Central memory CD8-positive, alpha-beta T cell (primary cell): ENCODE results near the gene PIP5K1C.

ENCODE experiments used
- ATAC-seq: fragments of 150-1000 bp; cut with Tn5 transposase; replicated peaks from 2 replicates; pipeline ENCODE4 v1.10.0; 2022; ENCODE audit warnings: mild to moderate bottlenecking, moderate FRiP score, moderate number of reproducible peaks; ENCODE audit not compliant: poor library complexity, severe bottlenecking; ENCODE audit errors: extremely low read depth
- DNase-seq, 2 donors: peaks; one replicate each; pipeline ENCODE4 v3.0.0; 2021; ENCODE audit warnings: low spot score in 2 of 2
- H3K27ac Mint-ChIP-seq: one replicate; pipeline ENCODE4 v1.8.0; 2022; ENCODE audit warnings: low read depth, mild to moderate bottlenecking, moderate library complexity, mixed read lengths
- H3K27me3 Mint-ChIP-seq: one replicate; pipeline ENCODE4 v1.8.0; 2022; ENCODE audit warnings: mixed read lengths
- H3K36me3 Mint-ChIP-seq: one replicate; pipeline ENCODE4 v1.8.0; 2022; ENCODE audit warnings: mild to moderate bottlenecking, moderate library complexity, mixed read lengths; ENCODE audit not compliant: insufficient read depth
- H3K4me1 Mint-ChIP-seq: one replicate; pipeline ENCODE4 v1.8.0; 2022; ENCODE audit warnings: mixed read lengths
- H3K4me3 Mint-ChIP-seq: one replicate; pipeline ENCODE4 v1.8.0; 2022; ENCODE audit warnings: mild to moderate bottlenecking, moderate library complexity, mixed read lengths
- H3K9me3 Mint-ChIP-seq: one replicate; pipeline ENCODE4 v1.8.0; 2022; ENCODE audit warnings: mixed read lengths

The PIP5K1C gene

DNA sequence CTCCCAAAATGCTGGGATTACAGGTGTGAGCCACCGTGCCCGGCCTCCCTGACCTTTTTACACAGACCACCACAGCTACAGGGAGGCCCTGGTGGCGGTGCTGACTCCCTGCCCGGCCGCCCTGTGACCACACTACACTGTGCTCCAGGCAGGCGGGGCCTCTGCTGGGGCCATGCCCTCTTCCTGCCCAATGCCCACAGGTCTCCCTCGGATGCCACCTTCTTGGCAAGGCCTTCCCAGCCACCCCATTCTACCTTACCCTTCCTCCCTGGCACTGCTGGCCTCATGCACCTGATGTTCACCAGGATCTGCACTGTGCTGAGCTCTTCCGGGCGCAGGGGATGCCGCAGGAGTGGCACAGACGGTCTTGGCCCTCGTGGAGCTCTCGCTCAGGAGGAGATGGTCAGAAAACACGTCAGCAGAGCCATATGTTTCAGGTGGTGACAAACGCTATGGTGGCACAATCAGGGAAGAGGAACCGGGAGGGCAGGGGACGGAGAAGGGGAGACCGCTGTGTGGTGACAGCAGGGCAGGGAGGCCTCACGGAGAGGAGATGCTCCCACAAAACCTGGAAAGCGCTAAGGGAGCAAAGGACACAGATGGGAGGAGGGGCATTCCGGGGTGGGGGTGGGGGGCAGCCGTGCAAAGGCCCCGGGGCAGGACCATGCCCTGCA, 4.1 kb downstream of the PIP5K1C start:
- Mint-ChIP-seq H3K36me3 (peaks cover 2% of the 10 kb centered on the region), H3K4me3 (no peak overlapping the region), H3K27ac (no peak overlapping the region), H3K27me3 (no peaks in the 10 kb centered on the region), H3K9me3 (no peaks in the 10 kb centered on the region), H3K4me1 (peaks cover 63% of the 10 kb centered on the region)
- ATAC-seq (no peak), DNase-seq (no peak)

- Mint-ChIP-seq H3K27ac (no peak overlapping the region), H3K9me3 (no peaks in the 10 kb centered on the region), H3K4me3 (no peak overlapping the region), H3K4me1 (peaks cover 63% of the 10 kb centered on the region), H3K27me3 (no peaks in the 10 kb centered on the region), H3K36me3 (peaks cover 2% of the 10 kb centered on the region)
- no peak for DNase-seq
- ATAC-seq: no peak
Observed at GRCh38 chr19:3695124-3695733, 5.0 kb downstream of the PIP5K1C start.

DNA sequence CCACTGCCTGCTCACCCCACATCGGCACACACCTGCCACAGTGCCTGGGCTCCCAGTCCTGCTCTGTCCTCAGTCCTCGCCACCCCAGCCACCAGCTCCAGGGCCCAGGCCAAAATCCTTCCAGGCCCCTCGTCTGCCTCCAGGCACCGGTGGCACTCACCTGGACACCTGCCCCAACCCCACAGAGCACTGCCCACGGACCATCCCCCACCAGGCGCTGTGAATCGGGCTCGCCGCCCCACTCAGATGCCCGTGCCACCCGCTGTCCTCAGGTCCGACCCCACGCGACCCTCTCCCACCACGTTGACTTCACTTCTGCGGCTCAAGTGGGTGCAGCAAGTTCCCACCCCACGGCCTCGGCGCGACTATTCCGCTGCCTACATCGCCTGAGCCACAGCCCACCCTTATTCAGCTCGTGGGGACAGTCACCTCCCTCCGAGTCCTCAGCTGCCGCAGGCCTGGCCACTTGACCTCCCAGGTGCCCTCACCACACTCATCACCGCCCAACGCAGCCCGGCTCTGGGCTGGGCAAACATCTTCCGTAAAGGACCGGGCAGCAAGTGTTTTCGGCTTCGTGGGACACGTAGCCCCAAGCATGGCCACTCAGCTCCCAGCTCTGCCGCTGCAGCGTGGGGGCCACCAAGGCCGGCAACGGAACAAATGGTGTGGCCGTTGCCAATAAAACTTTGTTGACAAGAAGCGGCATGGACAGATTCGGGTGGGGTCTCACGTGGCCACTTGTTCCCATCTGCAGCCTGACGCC, 5.7 kb downstream of the PIP5K1C start:
- Mint-ChIP-seq H3K4me1 (peaks cover 69% of the 10 kb centered on the region), H3K27ac (peak overlapping the region; percentile 35), H3K36me3 (peaks cover 2% of the 10 kb centered on the region), H3K4me3 (no peak overlapping the region), H3K27me3 (no peaks in the 10 kb centered on the region), H3K9me3 (no peaks in the 10 kb centered on the region)
- DNase-seq: no peak
- no peak for ATAC-seq

DNA sequence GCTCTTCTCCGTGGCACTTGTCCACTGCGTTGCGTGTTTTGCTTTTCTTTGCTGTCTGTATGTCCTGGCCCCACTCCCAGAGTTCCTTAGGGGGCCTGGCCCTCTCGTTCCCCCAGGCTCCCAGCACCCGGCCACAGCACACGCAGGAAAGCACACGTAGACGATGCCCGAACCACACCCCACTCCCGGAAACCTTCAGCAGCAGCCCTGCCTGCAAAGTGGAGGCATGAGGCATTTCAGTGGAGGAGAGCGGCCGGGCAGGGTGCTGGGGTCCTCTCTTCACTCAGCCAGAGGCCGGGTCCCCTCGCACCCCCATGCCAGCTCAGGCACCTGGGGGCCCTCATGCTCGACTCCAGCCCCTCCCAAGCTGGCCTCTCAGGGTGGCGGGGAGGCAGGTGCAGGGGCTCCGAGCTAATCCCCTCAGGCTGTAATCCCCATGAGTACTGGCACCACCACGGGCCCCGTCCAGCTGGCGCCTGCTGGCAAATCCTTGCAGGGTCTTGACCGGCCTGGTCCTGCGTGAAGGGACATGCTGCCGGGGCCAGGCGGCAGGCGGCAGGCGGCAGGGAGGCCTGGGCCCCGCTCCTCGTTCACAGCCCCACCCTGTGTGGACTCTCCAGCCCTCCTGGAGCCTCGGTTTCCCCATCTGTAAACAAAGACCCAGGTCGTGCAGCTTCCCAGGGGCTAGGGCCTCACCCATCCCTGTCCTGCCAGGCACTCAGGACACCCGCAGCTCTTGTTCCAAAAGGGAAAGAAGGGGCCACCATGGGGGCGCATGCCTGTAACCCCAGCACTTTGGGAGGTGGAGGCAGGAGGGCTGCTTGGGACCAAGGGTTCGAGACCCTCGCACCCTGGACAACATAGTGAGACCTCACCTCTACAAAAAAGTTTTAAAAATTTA, 7.0 kb downstream of the PIP5K1C start:
- H3K4me3 Mint-ChIP-seq: no peak overlapping the region
- H3K4me1 Mint-ChIP-seq: peaks cover 65% of the 10 kb centered on the region
- no peaks in the 10 kb centered on the region for H3K9me3 Mint-ChIP-seq
- peaks cover 4% of the 10 kb centered on the region for H3K36me3 Mint-ChIP-seq
- no peaks in the 10 kb centered on the region for H3K27me3 Mint-ChIP-seq
- DNase-seq (no peak), ATAC-seq (no peak)
- no peak overlapping the region for H3K27ac Mint-ChIP-seq

DNA sequence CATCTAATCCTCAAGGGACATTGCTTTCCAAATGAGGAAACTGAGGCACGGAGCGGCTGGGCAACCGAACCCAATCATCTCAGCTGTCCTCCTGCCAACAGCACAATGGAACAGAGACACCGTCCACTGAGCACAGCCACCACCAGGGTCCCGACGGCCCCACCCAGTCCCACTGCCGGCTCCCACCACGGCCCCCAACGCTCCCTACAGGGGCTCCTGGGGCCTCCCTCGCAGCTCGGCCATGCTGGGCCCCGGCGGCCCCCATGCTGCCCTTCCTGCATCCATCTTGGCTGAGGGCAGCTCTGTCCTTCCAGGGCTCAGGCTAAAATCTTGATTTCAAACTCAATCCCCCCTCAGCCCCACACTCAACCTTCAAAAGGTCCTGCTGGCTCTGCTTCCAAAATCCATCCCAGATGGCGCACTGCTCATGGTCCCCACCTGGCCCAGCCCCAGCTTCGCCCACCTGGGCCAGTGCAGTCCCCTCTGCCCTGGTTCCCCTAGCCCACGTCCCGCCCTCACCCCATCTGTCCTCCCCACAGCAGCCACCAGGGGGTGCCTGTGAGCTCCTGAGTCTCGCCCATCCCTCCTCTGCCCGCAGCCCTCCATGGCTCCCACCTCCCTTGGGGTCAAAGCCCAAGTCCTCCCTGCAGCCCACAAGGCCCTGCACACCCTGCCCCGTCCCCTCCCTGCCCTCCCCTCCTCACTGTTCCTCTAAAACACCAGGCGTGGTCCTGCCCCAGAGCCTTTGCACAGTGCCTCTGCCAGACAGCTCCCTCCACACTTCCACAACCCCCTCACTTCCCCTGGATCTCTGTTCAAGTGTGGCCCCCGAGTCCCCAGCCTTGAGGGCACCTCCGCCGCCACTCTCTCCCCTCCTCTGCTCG, 7.9 kb downstream of the PIP5K1C start:
- no peaks in the 10 kb centered on the region for H3K9me3 Mint-ChIP-seq
- peaks cover 59% of the 10 kb centered on the region for H3K4me1 Mint-ChIP-seq
- no peaks in the 10 kb centered on the region for H3K27me3 Mint-ChIP-seq
- no peak overlapping the region for H3K4me3 Mint-ChIP-seq
- no peak for ATAC-seq
- no peak overlapping the region for H3K27ac Mint-ChIP-seq
- peak; percentile 23 to 46 for DNase-seq
- H3K36me3 Mint-ChIP-seq: peaks cover 4% of the 10 kb centered on the region

DNA sequence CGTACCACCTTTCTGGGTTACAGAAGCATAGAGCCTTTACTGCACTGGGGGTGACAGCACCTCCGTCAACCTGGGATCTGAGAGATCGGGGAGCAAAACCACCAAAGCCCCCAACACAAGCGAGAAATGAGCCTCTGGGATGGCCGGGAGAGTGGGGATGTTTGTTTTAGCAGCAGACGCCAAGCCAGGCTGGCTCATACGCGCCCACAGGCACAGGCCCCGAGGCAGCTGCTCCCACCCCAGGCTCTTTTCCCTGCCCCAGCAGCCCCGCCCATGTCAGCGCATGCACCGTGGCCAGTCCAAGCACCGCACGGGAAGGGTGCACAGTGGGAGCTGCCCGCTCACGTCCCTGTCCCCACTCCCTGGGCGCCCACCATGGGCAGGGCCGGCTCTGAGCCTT, 8.5 kb downstream of the PIP5K1C start:
- H3K36me3 Mint-ChIP-seq: peaks cover 4% of the 10 kb centered on the region
- no peaks in the 10 kb centered on the region for H3K9me3 Mint-ChIP-seq
- no peaks in the 10 kb centered on the region for H3K27me3 Mint-ChIP-seq
- no peak overlapping the region for H3K27ac Mint-ChIP-seq
- peaks cover 58% of the 10 kb centered on the region for H3K4me1 Mint-ChIP-seq
- H3K4me3 Mint-ChIP-seq: no peak overlapping the region
- ATAC-seq (no peak), DNase-seq (no peak)

DNA sequence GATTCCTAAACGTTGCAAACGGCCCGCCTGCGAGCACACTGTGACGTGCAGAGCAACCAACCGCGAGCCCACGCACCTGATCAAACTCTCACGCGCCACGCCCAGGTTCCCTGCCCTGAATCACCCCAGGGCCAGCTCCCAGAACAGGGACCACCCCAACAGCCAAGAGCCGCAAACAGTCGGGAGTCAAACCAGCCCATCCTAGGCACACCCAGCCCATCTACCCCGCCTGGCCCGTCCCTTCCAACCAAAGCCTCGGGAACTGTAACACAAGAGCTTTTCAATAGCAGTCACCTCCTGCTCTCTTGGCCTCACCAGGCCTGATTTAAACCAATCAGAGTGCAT, 8.9 kb downstream of the PIP5K1C start:
- DNase-seq: no peak
- Mint-ChIP-seq H3K4me3 (no peak overlapping the region), H3K9me3 (no peaks in the 10 kb centered on the region), H3K27ac (no peak overlapping the region), H3K27me3 (no peaks in the 10 kb centered on the region), H3K36me3 (peaks cover 4% of the 10 kb centered on the region), H3K4me1 (peaks cover 54% of the 10 kb centered on the region)
- ATAC-seq: no peak

- ATAC-seq (no peak), DNase-seq (no peak)
- Mint-ChIP-seq H3K36me3 (peaks cover 4% of the 10 kb centered on the region), H3K27ac (no peak overlapping the region), H3K4me1 (peaks cover 48% of the 10 kb centered on the region), H3K4me3 (no peak overlapping the region), H3K9me3 (no peaks in the 10 kb centered on the region), H3K27me3 (no peaks in the 10 kb centered on the region)
Observed at GRCh38 chr19:3690551-3691371, 9.5 kb downstream of the PIP5K1C start.

DNA sequence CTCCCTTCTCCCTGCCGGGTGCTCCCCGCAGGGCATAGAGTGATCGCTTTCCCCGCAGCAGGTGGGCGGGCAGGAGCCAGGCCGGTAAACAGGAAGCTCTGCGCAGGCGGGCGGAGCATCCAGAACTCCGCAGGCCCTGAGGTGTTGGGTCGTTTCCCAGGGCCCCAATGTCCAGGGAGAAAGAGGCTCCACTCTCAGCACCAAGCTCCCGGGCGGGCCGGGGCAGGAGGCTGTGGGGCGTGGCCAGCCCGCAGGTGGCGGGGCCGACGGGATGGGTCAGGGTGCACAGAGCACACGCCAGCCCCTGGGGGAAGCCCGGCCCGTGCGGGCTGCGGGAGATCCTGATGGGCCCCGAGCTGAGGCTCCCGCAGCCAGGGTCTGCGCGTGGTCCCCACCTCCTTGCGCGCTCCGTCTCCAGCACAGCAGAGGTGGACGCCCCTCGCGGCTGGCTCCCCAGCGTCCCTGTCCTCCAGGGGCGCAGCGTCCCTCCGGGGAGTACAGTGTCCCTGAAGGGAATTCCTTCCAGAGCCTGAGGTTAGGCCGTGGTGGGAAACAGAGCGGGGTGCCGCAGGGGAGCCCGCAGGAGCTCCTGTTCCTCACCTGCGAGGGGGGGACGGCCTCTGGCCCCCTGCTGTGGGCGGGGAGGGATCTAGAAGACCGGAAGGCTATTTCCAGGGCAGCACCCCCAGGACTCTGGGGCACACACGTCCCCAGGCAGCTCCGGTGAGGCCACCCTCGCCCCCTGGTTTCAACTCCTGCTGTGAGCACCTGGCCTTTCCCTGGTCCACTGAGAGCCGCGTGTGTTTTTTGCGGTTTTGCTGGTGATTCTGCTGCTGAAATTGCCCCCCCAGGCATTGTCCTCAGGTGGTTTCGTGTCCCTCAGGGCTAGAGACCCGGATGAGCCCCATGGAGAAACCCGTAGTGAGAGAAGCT, 12.2 kb downstream of the PIP5K1C start:
- ATAC-seq (peak; percentile 51), DNase-seq (no peak)
- Mint-ChIP-seq H3K36me3 (peaks cover 4% of the 10 kb centered on the region), H3K27me3 (no peaks in the 10 kb centered on the region), H3K4me3 (peak overlapping the region; percentile 77), H3K4me1 (peaks cover 36% of the 10 kb centered on the region), H3K27ac (peak overlapping the region; percentile 12), H3K9me3 (no peaks in the 10 kb centered on the region)

DNA sequence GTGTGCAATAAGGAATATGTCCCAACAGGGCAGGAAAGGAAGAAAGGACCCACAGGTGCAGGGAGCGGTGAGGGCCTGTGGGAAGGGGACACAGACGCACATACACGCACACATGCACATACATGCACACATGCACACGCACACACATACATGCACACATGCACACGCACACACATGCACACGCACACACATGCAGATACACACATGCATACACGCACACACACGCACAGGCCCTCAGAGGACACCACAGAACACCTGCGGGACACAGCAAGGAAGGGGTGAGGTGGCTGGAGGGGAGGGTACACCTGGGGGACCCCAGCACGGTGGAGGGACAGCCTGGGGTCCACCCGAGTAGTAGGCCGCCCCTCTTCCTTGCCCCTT, 12.9 kb downstream of the PIP5K1C start:
- H3K36me3 Mint-ChIP-seq: peaks cover 3% of the 10 kb centered on the region
- peak overlapping the region; percentile 93 for H3K27ac Mint-ChIP-seq
- no peaks in the 10 kb centered on the region for H3K9me3 Mint-ChIP-seq
- H3K4me3 Mint-ChIP-seq: peak overlapping the region; percentile 77
- ATAC-seq (peak; percentile 40), DNase-seq (no peak)
- H3K27me3 Mint-ChIP-seq: no peaks in the 10 kb centered on the region
- H3K4me1 Mint-ChIP-seq: peaks cover 30% of the 10 kb centered on the region
